PFSK-1 (cell line): ENCODE results near the gene HEPH.

Source experiments
- FOXP2 ChIP-seq: optimal IDR thresholded peaks from 2 replicates; pipeline ENCODE3; 2011; ENCODE audit warnings: borderline replicate concordance, control low read depth, inconsistent platforms; ENCODE audit not compliant: insufficient read depth; ENCODE audit errors: extremely low read length, extremely low read depth
- POLR2AphosphoS5 ChIP-seq: IDR thresholded peaks from 2 replicates; pipeline ENCODE4 v1.6.1; 2012; ENCODE audit warnings: low read depth, mild to moderate bottlenecking, control low read depth, low read length, moderate library complexity
- REST ChIP-seq, 2 experiments: IDR thresholded peaks; 2 replicates each; pipeline versions ENCODE4 v1.6.1 to v1.8.0; 2011 to 2012; ENCODE audit warnings: low read depth in 2 of 2, low read length in 2 of 2, control low read depth in 1 of 2, inconsistent platforms in 1 of 2, mild to moderate bottlenecking in 1 of 2, moderate library complexity in 1 of 2; ENCODE audit not compliant: insufficient read depth in 1 of 2
- SIN3A ChIP-seq: IDR thresholded peaks from 2 replicates; pipeline ENCODE4 v1.6.1; 2012; ENCODE audit warnings: mild to moderate bottlenecking, low read length, moderate library complexity, borderline replicate concordance; ENCODE audit not compliant: insufficient read depth
- TAF1 ChIP-seq: IDR thresholded peaks from 2 replicates; pipeline ENCODE4 v1.6.1; 2012; ENCODE audit warnings: low read length, control low read depth, borderline replicate concordance; ENCODE audit not compliant: insufficient read depth

HEPH gene

GRCh38 chrX:66203114-66203513, 39.1 kb downstream of the HEPH start:
- no peak for TF ChIP-seq SIN3A
- no peak for TF ChIP-seq POLR2AphosphoS5
- no peak for TF ChIP-seq REST (IDR thresholded peaks at IDR 0.05; ENCODE audit: insufficient read depth in 1 of 2, low read depth in 2 of 2, low read length in 2 of 2)
- TF ChIP-seq TAF1: no peak
- no peak for TF ChIP-seq FOXP2

GRCh38 chrX:66221856-66222255, 57.8 kb downstream of the HEPH start:
- TF ChIP-seq POLR2AphosphoS5 (no peak), SIN3A (no peak), REST (IDR thresholded peaks at IDR 0.05; ENCODE audit: insufficient read depth in 1 of 2, low read depth in 2 of 2, low read length in 2 of 2) (no peak), FOXP2 (no peak), TAF1 (no peak)

- no peak for TF ChIP-seq POLR2AphosphoS5
- TF ChIP-seq TAF1: no peak
- no peak for TF ChIP-seq FOXP2
- TF ChIP-seq REST (IDR thresholded peaks at IDR 0.05; ENCODE audit: insufficient read depth in 1 of 2, low read depth in 2 of 2, low read length in 2 of 2): no peak
- TF ChIP-seq SIN3A: no peak
These were observed 68.2 kb downstream of the HEPH start for GRCh38 chrX:66232296-66232695.

- TF ChIP-seq REST (IDR thresholded peaks at IDR 0.05; ENCODE audit: insufficient read depth in 1 of 2, low read depth in 2 of 2, low read length in 2 of 2): no peak
- no peak for TF ChIP-seq TAF1
- TF ChIP-seq FOXP2: no peak
- no peak for TF ChIP-seq POLR2AphosphoS5
- no peak for TF ChIP-seq SIN3A
These were observed 69.2 kb downstream of the HEPH start for GRCh38 chrX:66233209-66233608.

- no peak for TF ChIP-seq FOXP2
- TF ChIP-seq TAF1: no peak
- no peak for TF ChIP-seq POLR2AphosphoS5
- no peak for TF ChIP-seq SIN3A
- no peak for TF ChIP-seq REST (IDR thresholded peaks at IDR 0.05; ENCODE audit: insufficient read depth in 1 of 2, low read depth in 2 of 2, low read length in 2 of 2)
These were observed 91.4 kb downstream of the HEPH start for GRCh38 chrX:66255359-66255967.
